Astrocyte (in vitro differentiated cells and primary cell): ENCODE data around the gene FZR1.

Source experiments
- CTCF ChIP-seq: IDR thresholded peaks from 2 replicates; pipeline ENCODE4 v1.5.1; 2011; ENCODE audit warnings: low read depth, mild to moderate bottlenecking, inconsistent platforms, low read length, moderate library complexity; ENCODE audit not compliant: insufficient read depth
- EZH2 ChIP-seq: IDR thresholded peaks from 2 replicates; pipeline ENCODE4 v1.6.1; 2012; ENCODE audit warnings: mild to moderate bottlenecking, low read length, inconsistent platforms; ENCODE audit not compliant: insufficient read depth

GRCh38 chr19:3466635-3467034 is 39.5 kb upstream of the FZR1 start:
- TF ChIP-seq CTCF = no peak
- TF ChIP-seq EZH2 = no peak
